ENCODE measurements around the gene TBC1D22A.

Gene TBC1D22A

DNA sequence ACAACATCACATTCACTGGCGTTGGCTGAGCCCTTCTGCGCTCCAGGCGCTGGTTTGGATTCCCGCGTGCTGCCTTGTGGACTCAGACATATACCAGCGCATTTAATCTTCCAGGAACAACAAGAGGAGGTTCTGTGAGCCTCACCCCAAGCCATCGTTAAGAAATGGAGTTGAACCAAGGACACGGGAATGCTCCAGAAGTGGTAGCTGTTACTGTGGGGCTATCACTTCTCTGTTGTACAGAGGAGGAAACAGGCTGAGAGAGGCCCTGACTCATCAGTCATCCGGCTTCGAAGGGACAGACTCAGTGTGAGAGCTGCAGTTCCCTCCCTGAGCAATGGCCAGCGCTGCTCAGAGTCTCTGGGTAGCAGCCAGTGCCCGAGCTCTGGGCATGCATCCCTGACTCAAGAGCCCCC is 291.3 kb downstream of the TBC1D22A start:
- DNase-seq = no peak

DNA sequence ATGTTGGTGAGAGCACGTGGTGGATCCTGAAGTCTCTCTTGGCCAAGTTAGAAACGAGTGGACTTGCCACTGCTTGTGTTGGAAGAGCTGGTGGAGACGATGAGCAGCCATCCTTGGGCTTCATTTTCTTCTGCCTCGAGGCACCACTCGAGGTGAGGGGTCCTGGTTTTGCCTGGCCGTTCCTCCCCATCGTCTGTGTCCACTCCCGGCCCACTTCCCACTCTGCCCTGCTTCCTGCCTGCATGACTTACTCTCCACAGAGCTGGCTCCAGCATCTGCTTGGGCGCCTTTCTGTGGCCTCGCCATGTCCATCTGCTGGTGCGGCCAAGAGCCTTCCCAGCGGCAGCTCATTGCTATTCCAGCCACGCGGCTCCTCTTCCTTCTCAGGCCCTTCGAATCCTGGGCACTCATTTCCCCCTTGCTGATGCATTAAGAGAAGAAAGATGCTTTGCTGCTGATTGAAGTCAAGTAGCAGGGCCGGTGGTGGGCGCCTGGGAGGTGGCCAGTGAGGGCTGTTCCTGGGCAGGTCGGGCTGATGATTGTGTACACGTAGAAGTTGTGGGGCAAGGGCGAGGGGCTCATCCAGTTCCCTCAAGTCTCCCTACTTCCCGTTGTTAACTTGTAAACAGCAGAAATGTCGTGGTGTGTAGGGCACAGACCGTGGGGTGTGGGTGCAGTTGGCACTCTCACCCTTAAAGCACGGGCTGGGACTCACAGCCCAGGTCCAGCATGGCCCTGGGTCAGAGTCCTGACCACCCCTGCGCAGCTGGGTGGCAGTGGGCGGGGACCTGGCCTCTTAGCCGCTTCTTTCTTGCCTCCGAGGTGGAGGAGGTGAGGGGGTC is 292.0 kb downstream of the TBC1D22A start:
- DNase-seq = no peak

DNA sequence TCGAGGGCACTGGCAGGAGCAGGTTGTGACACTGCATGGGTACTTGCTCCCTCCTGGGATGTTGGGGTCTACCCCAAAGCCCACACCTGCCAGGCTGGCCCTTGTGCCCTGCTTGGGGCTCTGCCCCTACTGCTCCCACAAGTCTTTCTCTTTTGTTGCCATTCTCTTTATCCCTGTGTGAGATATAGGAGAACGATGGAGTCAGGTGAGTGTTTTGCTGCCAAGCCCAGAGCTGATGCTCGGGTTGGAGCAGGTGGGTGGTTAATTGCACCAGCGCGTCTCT is 292.6 kb downstream of the TBC1D22A start:
- DNase-seq = no peak

DNA sequence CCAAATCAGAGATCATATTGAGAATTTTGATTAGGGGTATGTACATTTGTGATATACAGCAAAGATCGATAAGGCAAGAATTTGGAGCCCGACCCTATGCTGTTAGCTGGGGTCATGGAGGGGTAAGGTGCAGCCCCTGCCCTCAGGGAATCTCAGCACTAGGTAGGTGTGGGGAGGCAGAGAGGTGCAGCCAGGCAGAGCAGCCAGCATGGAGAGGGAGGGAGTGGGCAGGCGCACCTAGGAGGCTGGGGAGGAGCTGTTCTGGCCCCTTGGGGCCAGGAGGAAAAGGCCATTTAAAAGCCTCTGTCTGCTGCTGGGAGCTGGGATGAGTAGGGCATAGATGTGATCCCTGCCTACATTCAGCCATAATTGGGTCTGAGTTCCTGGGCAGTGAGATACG is 293.0 kb downstream of the TBC1D22A start:
- DNase-seq = no peak

DNA sequence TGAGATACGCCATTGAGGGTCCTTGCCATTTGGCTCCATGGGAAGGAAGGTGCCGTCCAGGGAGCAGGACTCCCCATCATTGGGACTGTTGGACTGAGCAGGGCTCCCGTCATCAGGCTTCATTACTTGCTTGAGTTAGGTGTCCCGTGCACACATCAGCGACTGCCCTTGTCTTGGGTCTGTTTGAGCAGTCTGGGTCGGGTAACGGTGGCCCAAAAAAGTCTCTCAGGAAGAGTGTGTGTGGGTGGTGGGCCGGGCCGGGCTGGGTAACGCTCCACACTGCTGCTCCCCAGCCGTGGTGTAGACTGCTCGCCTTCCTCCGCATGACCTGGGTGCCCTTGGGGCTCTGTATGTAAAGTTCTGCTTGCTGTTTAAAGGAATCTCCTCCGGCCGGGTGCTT is 293.5 kb downstream of the TBC1D22A start:
- DNase-seq = no peak

DNA sequence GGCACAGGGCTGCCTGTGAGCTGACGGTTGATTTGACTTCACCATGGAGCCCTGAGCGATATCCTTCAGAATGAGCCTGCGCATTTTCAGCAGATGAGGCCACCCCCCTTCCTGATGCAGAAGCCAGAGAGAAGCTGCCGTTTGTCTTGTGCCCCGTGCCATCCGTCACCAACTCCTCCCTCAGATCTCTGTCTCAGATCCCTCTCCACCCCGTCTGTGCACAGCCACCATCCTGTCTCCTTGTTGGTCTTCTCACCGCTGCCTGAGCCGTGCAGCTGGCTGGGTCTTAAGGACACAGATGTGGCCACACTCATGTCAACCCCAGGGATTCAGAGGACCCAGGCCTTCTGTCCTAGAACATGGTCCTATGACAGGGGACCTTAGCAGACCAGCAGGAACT is 293.9 kb downstream of the TBC1D22A start:
- no peak for DNase-seq

DNA sequence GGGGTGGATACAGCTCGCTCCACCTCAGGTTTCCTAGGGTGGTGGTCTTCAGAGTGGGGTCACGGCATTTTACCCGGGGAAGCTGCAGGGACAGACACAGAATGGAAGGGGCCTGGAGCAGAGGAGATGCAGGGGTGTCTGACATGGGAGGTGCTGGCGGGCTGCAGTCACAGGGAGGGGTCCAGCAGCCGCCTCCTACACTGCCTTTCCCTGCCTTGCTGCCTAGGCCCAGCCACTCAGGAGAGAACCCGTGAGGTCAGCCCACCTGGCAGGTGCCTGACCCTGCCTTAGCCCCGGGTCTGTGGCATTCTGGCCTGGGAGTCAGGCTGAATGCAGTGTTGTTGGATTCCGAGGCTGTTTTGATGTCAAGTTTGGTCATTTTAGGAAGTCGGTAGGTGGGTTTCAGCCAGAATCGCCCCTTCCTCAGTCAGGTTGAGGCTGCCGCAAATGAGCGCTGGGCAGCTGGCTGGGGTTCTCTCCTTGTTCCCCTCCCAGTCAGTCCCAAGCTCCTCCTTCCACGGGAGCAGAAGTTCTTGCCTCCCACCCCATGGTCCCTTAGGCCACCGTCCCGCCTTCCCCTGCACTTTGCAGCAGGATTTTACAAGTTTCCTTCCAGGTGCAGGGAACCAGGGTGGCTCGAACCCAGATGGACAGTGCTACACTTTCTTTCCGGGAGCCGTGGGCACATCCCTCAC is 294.5 kb downstream of the TBC1D22A start:
- DNase-seq = no peak

DNA sequence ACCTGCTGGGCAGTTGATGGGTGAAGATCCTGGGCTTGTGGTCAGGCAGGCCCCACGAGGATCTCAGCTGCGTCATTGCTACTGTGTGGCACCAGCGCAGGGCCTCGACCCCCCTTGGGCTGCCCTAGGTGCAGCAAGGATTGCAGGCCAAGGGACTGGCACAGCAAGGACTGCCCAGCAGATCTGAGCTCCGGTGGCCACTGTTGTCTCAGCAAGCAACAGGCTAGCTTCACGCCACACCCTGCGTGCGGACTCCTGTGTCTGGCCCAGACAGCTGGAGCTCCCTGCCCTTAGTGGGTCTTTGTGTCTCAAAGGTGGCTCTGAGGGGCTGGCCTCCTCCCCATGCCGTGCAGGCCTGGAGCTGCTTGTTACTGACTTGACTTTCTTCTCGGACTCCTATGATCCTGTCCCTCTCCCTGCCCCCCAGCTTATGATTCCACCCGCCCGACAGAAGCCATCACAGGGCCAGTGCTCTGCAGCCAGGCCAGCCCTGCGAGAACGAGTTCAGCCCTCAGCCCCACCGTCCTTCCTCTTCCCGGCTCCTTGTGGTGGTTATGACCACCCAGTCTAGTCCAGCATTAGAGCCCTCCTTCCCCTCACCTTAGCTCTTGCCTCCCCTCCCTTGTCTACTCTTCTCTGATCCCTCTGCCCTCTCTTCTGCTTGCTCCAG is 295.6 kb downstream of the TBC1D22A start:
- no peak for DNase-seq

DNA sequence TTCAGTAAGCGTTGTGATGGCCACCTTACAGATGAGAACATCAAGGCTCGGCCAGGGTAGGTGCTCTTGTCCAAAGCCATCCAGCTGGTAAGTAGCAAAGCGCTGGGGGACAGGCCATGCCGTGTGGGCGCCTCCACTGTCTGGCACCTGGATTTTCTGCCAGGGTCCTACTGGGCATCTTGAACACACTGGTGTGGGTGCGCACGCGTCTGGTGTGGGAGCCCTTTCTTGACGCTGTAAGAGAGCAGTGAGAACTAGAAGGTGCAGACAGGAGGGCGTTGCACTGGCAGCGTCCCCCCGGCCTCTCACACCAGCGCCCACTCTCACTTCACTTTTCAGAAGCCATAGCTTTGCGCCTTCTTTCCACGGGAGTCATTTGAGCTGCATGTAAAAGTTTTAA is 296.6 kb downstream of the TBC1D22A start:
- DNase-seq = no peak

DNA sequence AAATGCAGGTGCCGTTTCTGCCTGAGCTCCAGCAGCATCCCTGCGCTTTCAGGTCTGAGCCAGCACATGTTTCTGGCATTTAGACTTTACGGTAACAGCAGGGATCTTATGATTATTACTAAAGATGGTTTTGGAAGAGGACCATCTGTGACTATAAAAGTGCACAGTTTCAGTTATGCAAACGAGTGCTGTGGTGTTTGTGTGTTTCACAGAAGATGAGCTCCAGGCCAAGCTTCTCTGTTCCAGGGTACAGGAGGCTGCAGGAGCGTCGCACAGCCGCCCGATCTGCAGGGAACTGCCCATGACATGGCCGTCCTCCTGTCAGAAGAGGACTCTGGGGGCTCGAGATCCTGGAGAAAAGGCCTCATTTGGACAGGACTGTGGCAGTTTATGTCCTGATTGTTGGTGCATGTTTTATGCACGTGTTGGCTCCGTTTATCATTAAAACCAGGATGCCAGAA is 297.3 kb downstream of the TBC1D22A start:
- DNase-seq = no peak

DNA sequence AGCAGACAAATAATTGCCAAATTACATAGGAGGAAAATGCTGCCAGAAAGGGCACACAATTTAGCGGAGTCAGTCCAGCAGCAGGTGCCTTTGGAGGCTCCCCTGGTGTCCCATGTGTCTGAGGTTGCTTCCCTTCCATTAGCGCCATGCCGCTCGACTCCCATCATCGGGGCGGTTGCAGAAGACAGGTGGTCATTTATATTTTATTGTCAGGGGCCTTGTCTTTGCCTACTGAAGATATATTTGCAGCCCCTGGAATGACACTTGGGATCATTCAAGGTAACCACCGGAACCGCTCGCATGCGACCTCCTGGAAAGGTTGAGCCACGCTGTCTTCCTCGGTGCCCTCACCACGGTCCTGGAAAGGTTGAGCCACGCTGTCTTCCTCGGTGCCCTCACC is 298.3 kb downstream of the TBC1D22A start:
- no peak for DNase-seq

DNA sequence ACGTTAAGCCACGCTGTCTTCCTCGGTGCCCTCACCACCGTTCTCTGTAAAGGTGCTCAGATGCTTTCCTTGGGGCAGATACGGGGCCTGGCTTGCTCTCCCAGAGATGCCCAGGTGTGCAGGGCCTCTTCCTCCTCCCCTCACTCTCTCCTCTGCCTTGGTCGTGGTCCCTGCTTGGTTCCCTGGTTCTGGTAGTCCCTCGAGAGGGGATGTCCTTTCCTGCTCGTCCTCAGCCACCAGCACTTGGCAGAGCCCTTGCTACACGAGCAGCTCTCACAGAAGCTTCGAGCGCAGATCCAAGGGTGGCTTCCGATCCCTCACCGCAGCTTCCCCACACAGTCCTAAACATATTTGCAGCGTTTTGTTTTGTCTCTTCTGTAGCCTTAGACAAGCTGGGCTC is 298.8 kb downstream of the TBC1D22A start:
- DNase-seq = no peak

DNA sequence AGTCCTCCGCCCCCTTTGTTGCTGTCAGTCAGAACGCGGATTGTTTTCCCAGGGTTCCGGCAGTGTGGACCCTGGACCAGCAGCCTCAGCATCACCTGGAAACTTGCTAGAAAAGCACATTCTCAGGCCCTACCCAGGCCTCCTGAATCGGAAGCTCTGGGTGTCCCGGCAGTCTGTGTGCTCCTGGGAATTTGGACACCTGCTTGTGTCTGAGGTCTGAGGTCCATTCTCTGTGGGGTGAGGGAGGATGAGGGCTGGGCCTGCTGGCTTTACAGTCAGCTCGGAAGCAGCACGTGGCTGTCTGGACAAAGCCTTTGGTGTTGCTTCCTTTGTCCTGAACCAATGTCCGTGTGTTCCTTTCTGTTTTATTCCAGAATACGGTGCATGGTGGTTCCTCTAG is 299.7 kb downstream of the TBC1D22A start:
- no peak for DNase-seq

DNA sequence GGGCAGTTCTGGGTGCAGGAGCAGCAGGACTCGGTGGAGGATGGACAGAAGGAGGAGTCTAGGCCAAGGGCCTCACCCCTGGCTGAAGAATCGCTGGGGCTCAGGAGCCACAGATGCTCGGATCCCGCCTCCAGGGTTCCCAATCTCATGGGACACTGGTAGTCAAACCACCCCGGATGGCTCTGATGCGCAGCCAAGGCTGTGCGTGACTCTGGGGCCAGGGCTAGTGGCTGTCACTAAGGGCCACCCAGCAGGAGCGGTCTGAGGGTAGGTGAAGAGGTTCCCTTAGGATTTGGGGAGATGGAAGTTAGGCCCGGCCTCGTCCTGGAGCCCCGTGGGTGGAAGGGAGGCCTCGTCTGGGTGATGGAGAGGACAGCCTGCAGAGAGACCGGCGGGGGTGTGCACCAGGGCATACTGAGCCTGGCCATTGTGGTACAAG is 300.6 kb downstream of the TBC1D22A start:
- DNase-seq = no peak

DNA sequence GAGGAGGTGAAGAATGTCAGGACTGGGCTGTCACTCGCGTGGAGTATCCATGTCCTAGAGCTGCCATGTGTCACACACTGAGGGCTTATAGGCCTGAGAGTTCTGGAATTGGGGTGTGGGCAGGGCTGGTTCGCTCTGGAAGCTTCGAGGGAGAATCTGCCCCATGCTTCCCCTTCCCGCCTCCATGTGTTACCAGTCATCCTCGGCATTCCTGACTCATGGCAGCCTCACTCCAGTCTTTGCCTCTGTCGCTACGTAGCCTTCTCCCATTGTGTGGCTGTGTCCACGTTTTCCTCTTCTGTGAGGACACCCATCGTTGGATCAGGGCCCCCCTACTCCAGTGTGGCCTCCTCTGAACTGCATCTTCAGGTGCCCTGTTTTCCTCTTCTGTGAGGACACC is 301.2 kb downstream of the TBC1D22A start:
- DNase-seq = no peak

DNA sequence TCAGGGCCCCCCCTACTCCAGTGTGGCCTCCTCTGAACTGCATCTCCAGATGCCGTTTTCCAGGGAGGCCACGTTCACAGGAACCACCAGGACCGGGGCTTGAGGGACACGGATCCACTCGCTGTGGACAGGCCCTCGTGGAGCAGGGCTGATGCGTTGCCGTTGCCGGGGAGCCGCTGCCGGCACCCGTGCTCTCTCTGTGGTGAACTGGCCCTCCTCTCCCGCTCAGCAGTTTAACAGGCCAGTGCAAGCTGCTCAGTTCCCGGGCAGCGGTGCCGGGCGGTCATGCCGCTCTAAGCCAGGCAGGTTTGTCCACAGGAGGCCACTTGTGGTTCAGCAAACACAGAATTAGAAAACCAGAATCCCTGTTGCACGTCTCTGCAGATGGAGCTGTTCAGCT is 301.6 kb downstream of the TBC1D22A start:
- no peak for DNase-seq

DNA sequence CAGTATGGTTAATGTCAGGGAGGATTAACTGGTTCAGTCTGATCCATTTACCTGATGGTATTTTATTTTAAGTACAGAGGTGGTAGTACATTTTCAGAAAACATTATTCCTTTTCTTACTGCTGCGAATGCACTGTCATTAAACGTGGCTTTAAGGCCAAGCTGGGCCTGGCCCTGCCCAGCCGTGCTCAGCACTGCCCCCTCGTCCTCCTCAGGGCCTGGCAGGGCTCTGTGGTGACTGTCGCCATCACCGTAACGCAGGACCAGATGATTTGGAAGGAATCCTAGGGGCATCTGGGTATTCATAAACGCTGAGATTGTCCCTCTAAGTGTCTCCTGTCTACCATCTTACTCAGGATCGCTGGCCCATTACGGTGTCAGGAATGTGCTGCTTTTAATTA is 302.0 kb downstream of the TBC1D22A start:
- no peak for DNase-seq

DNA sequence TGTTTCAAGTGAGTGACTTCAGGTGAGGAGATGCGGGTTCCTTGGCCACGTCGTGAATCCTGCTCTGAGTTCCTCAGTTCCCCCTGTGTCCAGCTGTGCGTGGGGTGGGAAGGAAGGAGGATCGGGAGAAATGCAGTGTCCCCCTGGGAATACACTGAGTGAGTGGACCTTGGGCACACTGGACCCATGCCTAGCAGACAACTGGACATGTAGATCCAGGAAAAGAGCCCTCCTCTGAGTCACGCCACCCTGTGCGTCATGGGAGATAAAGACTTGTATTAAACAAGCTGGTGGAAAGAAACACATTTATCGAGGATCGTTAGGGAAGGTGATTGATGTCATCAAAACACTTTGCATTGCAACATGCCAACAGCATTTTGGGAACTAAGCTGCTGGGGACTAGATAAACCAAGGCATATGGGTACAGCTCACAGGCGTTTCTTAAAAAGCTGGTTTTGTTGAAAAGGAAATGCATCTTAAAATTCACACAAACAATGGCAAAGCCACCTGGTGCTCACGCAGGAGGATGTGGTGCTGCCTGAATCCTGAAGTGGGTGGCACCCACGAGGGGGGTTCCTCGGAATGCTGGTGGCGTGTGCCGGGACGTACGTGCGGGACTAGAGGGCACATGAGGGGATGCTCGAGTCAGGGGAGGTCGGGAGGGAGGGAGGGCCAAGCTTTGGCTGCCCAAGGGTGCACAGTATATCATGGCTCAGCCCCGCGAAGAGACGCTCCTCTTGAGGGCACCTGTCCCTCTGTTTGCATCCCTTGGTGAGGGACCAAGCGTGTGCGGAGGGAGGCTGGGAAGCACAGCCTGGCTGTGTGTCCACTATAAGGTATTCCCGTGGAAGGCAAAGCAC is 303.5 kb downstream of the TBC1D22A start:
- DNase-seq = no peak

DNA sequence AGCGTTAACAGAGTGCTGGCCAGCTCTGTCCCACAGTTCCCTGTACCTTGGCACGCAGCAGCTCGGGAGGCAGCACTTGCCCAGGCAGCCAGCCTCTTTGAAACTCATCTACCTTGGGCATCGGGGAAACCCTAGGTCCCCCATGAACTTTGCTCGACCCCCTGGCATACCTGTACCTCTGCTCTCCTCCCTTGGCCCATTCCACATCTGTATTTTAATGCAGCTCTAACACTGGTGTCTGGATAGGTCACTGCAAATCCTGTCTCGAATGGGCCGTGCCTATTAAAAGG is 304.1 kb downstream of the TBC1D22A start:
- no peak for DNase-seq

DNA sequence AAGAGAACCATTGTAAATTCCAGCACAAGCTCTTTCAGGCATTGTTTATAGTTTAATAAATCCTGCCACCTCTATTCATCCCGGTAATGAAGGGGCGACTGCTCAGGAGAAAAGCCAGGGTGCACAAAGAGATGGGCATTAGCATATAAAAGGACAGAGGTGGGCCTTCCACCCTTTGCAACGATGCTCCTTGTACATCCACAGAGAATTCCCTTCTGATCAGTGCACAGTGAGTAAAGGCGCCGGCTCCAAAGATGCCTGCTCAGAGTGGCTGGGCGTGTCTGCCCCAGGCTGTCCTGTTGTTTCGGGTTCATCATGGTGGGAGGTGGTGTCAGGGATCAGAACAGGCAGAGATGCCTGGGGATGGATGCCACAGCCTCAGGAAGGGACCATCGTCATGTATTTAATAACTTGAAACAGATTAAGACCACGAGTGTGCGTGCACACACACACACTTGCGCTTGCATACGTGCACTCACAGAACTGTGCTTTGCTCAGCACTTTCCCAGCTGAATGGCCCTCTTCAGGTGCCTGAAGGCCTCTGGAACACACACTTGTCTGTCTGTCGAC is 305.0 kb downstream of the TBC1D22A start:
- DNase-seq = no peak

DNA sequence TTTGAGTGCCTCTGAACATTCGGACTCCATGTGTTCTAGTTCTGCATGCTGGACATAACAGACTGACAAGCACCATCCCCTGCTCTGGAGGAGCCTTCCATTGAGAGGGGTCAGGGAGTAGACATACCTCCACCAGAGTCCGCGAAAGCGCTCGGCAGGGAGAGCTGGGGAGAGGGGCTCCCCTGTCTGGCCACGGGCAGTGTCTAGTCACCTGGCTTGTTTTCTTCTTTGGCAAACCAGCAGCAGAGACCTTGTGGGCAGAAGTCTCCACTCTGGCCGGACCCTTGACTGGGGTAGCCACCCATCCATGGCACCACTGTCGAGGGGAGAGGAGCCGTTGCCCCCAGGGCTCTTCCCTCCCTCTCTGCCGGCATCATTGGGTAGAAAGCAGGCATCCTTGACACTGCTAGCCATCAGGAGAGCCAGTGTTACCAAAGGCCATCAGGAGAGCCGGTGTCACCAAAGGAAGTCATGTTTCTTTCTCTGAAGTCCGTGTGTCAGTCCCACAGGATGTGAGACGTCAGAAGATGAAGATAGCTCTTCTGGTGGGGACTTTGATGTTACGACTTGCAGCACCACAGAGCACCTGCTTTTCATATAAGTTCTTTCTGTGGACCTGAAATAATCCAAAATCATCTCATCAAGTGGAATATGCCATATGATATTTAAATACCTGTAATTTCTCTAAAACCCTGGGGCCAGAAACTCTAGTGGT is 305.6 kb downstream of the TBC1D22A start:
- no peak for DNase-seq

DNA sequence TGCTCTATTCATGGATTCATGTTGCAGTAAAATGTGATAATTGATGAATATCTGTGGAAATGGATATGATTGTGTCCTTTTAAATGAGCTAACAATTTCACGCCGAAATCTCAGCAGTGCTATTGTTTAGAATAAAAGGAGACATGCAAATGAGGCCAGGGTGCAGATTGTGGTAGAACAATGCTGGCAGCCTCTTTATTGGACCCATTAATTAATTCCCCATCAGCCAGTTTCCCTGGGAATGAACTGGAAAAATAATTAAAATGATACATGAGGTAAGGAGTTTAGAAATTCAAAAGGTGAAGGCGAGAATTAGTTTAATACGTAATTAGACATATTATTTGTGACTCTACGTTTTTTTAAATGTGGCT is 306.2 kb downstream of the TBC1D22A start:
- no peak for DNase-seq

Measured in NCI-H2029 treated with DMSO at 0.1 percent for 48 hours (cell line).